GM08714 (cell line): ENCODE measurements around the gene WDR4.
"Not testable (repeated sequence)": the region's sequence is repeated elsewhere in the genome, so short reads cannot be mapped to it uniquely, and the experiment has no call there.

Experiments
- H3K4me3 ChIP-seq: fragments of 200-500 bp; sonication (Bioruptor generic); 2 replicates; pipeline ENCODE4 v1.5.1; 2014; ENCODE audit warnings: mild to moderate bottlenecking, low read length, inconsistent platforms
- ZNF274 ChIP-seq: IDR thresholded peaks from 2 replicates; pipeline ENCODE4 v1.6.1; 2012; ENCODE audit warnings: mild to moderate bottlenecking, low read depth, low read length

WDR4 gene

DNA sequence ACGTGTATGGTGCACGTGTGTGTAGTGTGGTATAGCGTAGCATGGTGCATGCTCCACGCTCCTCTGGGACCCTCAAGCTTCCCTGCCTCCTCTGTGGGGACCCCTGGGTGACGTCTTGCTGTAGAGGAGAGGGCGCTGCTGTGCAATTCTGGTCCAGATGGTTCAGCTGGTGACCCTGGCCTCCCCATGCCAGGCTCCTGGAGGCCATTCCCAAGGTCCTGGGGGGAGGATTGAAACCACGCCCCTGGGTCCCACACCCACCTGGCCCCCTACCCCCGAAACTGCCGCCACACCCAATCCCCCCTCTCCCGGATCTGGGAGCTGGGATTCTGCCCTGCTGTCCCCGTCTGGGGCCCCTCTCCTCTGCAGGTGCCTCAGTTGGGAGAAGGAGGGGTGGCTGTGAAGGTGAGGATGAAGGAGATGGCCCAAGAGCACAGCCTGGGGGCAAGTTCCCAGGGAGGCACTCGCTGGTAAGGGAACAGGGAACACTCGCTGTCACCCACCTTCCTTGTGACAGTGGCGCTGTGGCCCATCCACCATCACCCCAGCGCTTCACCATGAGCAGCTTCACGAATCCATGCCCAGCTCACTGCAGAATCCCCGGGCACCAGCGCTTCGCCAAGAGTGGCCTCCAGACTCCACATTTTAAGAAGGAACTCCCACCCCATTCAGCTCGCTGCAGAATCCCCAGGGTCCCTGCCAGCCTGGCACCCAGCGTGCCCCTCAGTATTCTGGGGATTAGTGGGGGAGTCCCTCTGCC, 38.0 kb downstream of the WDR4 start:
- H3K4me3 ChIP-seq: no peak overlapping the region
- no peak for TF ChIP-seq ZNF274

DNA sequence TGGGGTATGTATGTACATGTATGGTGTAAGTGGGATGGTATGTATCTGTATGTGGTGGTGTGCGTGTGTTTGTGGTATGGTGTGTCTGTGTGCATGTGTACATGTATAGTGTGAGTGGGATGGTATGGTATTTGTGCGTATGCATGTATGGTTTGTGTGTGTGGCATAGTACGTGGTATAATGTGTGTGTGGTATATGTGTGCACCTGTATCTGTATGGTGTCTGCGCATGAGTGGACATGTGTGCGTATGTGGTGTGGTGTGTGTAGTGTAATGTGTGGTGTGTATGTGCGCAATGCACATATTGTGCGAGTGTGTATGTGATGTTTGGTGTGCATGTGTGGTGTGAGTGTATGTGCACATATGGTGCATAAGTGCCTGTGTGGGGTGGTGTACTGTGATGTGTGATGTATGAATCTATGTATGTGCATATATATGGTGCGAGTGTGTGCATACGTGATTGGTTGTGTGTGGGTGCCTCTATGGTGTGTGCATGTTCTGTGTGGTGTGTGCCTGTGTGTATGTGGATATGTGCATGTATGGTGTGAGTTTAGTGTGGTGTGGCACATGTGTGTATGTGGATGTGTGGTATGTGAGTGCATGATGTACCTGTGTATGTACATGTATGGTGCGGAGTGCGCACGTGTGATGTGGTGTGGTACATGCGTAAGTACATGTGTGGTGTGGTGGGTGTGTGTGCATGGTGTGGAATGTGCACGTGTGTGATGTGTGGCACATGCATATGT, 38.8 kb downstream of the WDR4 start:
- H3K4me3 ChIP-seq: no peak overlapping the region
- no peak for TF ChIP-seq ZNF274

DNA sequence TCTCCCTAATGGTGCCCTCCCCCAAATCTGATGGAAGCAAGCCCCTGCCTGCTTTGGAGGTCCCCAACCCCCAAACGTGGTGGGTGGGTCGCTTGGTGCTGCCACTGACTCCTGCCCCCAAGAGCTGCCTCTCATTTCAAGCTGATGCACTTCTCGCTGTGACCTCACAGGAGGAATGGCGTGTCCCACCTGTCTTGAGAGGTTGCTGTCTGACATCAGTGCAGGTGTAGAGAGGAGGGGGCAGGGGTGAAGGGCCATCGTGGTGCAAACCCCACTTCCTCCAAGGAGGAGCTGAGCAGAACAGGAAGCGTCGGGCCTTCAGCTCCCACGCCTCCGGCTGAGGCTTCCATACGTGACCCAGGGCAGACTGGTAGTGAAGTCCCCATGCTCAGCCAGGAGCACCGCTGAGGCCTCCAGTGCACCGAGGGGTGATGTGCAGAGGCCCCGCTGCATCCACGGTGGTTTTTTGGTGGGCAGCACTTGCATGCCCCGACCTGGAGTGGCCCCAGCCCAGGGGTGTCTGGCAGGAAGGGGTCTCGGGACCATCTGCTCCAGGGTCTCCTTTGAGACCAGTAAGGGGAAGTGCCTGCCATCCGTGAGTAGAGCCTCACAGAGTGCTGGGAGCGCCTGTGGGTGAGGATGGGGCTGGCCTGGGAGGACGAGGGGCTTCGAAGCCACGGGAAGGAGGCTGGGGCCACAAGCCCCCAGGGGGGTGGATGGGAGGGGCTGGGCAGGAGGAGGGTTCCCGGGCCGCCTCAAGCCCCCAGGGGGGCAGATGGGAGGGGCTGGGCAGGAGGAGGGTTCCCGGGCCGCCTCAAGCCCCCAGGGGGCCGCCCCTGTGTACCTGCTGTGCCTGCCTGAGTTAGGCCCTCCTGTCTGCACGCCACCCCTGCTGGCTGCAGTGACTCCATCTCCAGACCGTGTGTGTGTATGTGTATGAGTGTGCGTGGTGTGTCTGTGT, 39.8 kb downstream of the WDR4 start:
- no peak overlapping the region for H3K4me3 ChIP-seq
- no peak for TF ChIP-seq ZNF274

DNA sequence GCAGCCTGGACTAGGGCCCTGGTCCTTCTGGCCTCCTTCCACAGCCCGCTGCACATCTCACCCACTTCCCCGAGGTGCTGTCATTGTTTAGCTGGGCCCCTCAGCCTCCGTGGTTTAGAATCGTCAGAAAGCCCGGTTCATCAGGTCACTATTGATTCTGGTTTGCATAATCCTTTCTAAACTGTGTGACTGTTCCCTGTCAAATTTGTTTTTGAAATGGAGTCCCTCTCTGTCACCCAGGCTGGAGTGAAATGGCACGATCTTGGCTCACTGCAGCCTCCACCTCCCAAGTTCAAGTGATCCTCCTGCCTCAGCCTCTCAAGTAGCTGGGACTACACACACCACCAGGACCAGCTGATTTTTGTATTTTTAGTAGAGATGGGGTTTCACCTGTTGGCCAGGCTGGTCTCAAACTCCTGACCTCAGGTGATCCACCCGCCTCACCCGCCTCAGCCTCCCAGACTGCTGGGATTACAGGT, 41.1 kb downstream of the WDR4 start:
- not testable (repeated sequence) for H3K4me3 ChIP-seq

- no peak for TF ChIP-seq ZNF274
- H3K4me3 ChIP-seq: no peak overlapping the region
Measured at GRCh38 chr21:42837421-42838211, 41.7 kb downstream of the WDR4 start.

GRCh38 chr21:42836767-42837301, 42.5 kb downstream of the WDR4 start:
- H3K4me3 ChIP-seq: no peak overlapping the region
- no peak for TF ChIP-seq ZNF274

- H3K4me3 ChIP-seq: no peak overlapping the region
- no peak for TF ChIP-seq ZNF274
Measured at GRCh38 chr21:42836402-42836666, 43.0 kb downstream of the WDR4 start.

DNA sequence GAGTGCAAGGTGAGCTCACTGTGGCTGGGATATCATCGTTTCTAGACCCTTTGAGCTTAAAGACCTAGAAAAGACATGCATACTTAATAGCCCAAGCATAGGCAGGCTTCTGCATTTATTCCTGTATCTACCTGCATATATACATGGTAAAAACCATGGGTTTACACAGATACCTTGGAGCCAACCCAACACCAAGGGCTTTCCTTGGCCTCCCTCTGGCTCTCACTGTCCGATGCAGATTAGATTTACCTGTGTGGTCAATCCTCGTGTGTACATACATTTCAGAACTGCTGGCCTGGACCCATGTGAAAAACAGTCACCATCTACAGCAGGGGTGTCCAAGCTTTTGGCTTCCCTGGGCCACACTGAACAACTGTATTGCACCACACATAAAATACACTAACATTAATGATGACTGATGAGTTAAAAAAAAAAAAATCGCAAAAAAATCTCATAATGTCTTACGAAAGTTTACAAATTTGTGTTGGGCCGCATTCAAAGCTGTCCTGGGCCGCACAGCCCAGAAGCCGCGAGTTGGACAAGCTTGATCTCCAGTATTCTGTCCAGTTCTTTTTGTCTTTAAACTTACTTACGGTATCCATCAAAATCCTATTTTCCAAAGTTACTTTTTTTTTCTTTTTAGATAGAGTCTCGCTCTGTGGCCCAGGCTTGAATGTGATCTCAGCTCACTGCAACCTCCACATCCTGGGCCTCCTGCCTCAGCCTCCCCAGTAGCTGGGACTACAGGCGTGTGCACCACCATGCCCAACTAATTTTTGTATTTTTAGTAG, 43.5 kb downstream of the WDR4 start:
- no peak for TF ChIP-seq ZNF274
- H3K4me3 ChIP-seq: no peak overlapping the region

- TF ChIP-seq ZNF274: no peak
Measured at GRCh38 chr21:42835211-42835610, 44.1 kb downstream of the WDR4 start.

GRCh38 chr21:42834726-42835191, 44.6 kb downstream of the WDR4 start:
- TF ChIP-seq ZNF274: no peak

More at GRCh38 chr21:42835211-42835610, 44.1 kb downstream of the WDR4 start:
- H3K4me3 ChIP-seq: no peak overlapping the region

GRCh38 chr21:42833859-42834725, 45.2 kb downstream of the WDR4 start:
- no peak for TF ChIP-seq ZNF274

More at GRCh38 chr21:42834726-42835191, 44.6 kb downstream of the WDR4 start:
- H3K4me3 ChIP-seq: no peak overlapping the region

DNA sequence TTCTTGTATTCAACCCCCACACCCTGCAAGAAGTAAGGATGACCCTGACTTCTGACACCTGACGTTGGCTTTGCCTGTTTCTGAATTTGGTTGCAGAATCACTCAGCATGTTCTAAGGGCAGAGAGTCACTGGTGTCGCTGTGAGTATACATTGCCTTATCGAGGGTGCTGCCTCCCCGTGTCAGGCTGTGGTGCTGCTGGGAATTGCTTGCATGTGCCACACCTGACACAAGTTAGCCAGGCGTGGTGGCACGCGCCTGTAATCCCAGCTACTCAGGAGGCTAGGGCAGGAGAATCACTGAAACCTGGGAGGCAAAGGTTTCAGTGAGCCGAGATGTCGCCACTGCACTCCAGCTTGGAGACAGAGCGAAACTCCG, 45.9 kb downstream of the WDR4 start:
- TF ChIP-seq ZNF274: no peak
- no peak overlapping the region for H3K4me3 ChIP-seq

More at GRCh38 chr21:42833859-42834725, 45.2 kb downstream of the WDR4 start:
- H3K4me3 ChIP-seq: no peak overlapping the region

DNA sequence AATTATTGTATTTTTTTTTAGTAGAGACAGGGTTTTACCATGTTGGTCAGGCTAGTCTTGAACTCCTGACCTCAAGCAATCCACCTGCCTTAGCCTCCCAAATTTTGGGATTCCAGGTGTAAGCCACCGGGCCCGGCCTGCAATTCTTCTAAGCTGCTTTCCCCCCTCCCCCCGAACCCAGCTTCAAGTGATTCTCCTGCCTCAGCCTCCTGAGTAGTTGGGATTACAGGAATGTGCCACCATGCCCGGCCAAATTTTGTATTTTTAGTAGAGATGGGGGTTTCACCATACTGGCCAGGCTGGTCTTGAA, 47.1 kb downstream of the WDR4 start:
- not testable (repeated sequence) for H3K4me3 ChIP-seq
